Upper lobe of left lung (tissue), 4 donors: ENCODE measurements around the gene TDRKH.

ENCODE experiments used
- CTCF ChIP-seq, 6 experiments: fragments of 450-650 bp in 4 of 6; fragments of 200-600 bp in 2 of 6; sonication (generic) in 2 of 6; IDR thresholded peaks; one replicate each; pipeline ENCODE4 v1.5.1; 2016 to 2019; ENCODE audit warnings: antibody characterized with exemption in 6 of 6
- POLR2A ChIP-seq, 4 donors: fragments of 450-650 bp; IDR thresholded peaks; one replicate each; pipeline ENCODE4 v1.5.1; 2016 to 2017; ENCODE audit warnings: antibody characterized with exemption in 4 of 4, mild to moderate bottlenecking in 2 of 4
- POLR2AphosphoS5 ChIP-seq, 2 donors: sonication (generic); formaldehyde crosslinking; IDR thresholded peaks; one replicate each; pipeline ENCODE4 v1.5.1; 2017; ENCODE audit warnings: antibody characterized with exemption in 2 of 2

- TF ChIP-seq CTCF (IDR thresholded peaks at IDR 0.05) (no peak), POLR2AphosphoS5 (IDR thresholded peaks at IDR 0.05) (no peak), POLR2A (IDR thresholded peaks at IDR 0.05) (no peak)
Observed at GRCh38 chr1:151779852-151780251, 10.4 kb downstream of the TDRKH start.
